ENCODE data around the gene IARS2. TPM values are rescaled to one million over a fixed set of nuclear protein-coding genes. Genes with fewer than 3 reads are reported as not detected.
A peak's percentile ranks its signal among the peaks of the same experiment; 100 is the strongest.
"Not testable (repeated sequence)": the region's sequence is repeated elsewhere in the genome, so short reads cannot be mapped to it uniquely, and the experiment has no call there.

The IARS2 gene
- total RNA-seq, 1 donor from 2014 or later, result 82.0 TPM

- DNase-seq (ENCODE audit: low read depth), result peak; percentile 81
Observed at GRCh38 chr1:220164116-220164515, 70.2 kb downstream of the IARS2 start.

- DNase-seq (ENCODE audit: low read depth), result no peak
Observed at GRCh38 chr1:220164517-220164916, 70.6 kb downstream of the IARS2 start.

- DNase-seq (ENCODE audit: low read depth), result no peak
Observed at GRCh38 chr1:220166853-220167252, 72.9 kb downstream of the IARS2 start.

- not testable (repeated sequence) for DNase-seq (ENCODE audit: low read depth)
Observed at GRCh38 chr1:220169887-220170286, 76.0 kb downstream of the IARS2 start.

- no peak for DNase-seq (ENCODE audit: low read depth)
Observed at GRCh38 chr1:220170836-220171526, 77.0 kb downstream of the IARS2 start.

GRCh38 chr1:220176540-220176939 is 82.6 kb downstream of the IARS2 start:
- DNase-seq (ENCODE audit: low read depth), result no peak

GRCh38 chr1:220182111-220182510 is 88.2 kb downstream of the IARS2 start:
- peak; percentile 82 for DNase-seq (ENCODE audit: low read depth)

GRCh38 chr1:220182656-220183055 is 88.7 kb downstream of the IARS2 start:
- DNase-seq (ENCODE audit: low read depth), result peak; percentile 16

- no peak for DNase-seq (ENCODE audit: low read depth)
Observed at GRCh38 chr1:220184506-220184905, 90.6 kb downstream of the IARS2 start.

- DNase-seq (ENCODE audit: low read depth), result no peak
Observed at GRCh38 chr1:220186752-220187151, 92.8 kb downstream of the IARS2 start.

- no peak for DNase-seq (ENCODE audit: low read depth)
Observed at GRCh38 chr1:220188538-220188937, 94.6 kb downstream of the IARS2 start.

GRCh38 chr1:220189750-220190347 is 95.9 kb downstream of the IARS2 start:
- peak; percentile 24 for DNase-seq (ENCODE audit: low read depth)

- no peak for DNase-seq (ENCODE audit: low read depth)
Observed at GRCh38 chr1:220195701-220196100, 101.8 kb downstream of the IARS2 start.

MicroRNAs within 50 kb of the gene (microRNA counts, 767-probe panel; counts per million panel counts)
- microRNA hsa-miR-194-5p (not detected), microRNA hsa-miR-215 (not detected)

Small RNAs within 50 kb of the gene (microRNA-seq; reads per million reads assigned to microRNA genes)
- gene MIR194-1 (0.48 reads per million), gene MIR215 (0.48 reads per million)

Other genes starting within 250 kb of the IARS2 start
- gene SLC30A10, start 165.6 kb upstream of the IARS2 start, total RNA-seq, result not detected in 2 replicates
- gene EPRS1, start 47.6 kb upstream of the IARS2 start, total RNA-seq, result 69.3 and 83.8 TPM in 2 replicates
- gene BPNT1, start 4.3 kb upstream of the IARS2 start, total RNA-seq, result 30.6 and 32.3 TPM in 2 replicates
- 18.7 and 21.4 TPM in 2 replicates for gene RAB3GAP2, start 178.3 kb downstream of the IARS2 start, total RNA-seq

Measured in myocyte (in vitro differentiated cells).